ENCODE results near the gene SMARCC1.
"Not testable (repeated sequence)": the region's sequence is repeated elsewhere in the genome, so short reads cannot be mapped to it uniquely, and the experiment has no call there.

The SMARCC1 gene

DNA sequence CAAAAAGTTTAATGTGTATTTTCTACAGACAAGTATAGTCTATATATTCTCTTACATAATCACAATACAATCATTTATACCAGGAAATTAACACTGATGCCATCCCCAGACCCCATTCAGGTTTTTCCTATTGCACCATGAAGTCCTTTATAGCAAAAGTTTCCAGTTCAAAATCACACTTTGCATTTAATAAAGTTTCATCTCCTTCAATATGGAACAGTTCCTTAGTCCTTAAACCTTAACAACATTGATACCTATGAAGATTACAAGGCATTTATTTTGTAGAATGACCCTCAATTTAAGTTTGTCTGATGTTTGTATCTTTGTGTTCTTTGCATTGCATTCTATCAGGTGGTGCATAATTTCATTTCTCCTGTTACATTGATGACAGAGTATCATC is 2.0 kb upstream of the SMARCC1 start:
- no peaks in the 10 kb centered on the region for H3K27me3 Mint-ChIP-seq
- H3K27ac Mint-ChIP-seq = no peak overlapping the region
- DNase-seq (no peak), ATAC-seq (replicated peaks) (no peak)
- no peaks in the 10 kb centered on the region for H3K9me3 Mint-ChIP-seq
- peaks cover 1 to 7% of the 10 kb centered on the region in 2 donors for H3K36me3 Mint-ChIP-seq
- H3K4me1 Mint-ChIP-seq = peaks cover 7 to 14% of the 10 kb centered on the region in 2 donors
- no peak overlapping the region for H3K4me3 Mint-ChIP-seq

DNA sequence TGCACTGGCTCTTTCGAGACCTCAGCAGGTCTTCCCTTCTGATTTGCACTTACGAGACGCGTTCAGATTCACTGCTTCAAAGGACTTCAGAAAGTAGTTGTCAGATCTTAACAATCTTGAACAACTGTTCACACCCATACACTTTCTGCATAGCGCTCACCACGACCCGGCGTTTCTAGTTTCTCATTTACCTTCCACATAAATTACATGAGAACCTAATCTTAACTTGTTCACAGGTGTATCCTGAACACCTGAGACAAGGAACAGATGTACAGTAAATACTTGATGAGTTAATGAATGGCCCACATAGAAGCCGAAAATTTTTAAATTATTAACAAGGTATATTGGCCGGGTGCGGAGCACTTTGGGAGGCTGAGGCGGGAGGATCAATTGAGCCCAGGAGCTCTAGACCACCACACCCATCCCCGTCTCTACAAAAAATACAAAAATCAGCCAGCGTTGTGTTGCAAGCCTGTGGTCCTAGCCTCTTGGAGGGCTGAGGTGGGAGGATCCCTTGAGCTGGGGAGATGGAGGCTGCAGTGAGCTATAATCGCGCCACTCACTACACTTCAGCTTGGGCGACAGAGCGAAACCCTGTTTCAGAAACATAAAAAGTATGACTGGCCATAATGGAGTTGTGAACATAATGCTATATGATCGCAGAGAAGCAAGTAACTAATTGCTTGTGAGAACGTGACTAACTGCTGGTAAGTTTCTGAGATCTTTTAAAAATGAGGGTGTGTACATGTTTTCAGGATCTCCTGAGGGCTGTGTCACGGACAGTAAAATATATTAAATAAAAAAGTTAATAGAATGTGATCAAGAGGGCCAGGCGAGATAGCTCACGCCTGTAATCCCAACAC is 984 bp upstream of the SMARCC1 start:
- DNase-seq (no peak), ATAC-seq (replicated peaks) (no peak)
- Mint-ChIP-seq H3K4me3 (peak overlapping the region; percentile 87 to 99), H3K4me1 (peaks cover 7 to 14% of the 10 kb centered on the region in 2 donors), H3K9me3 (no peaks in the 10 kb centered on the region), H3K27me3 (no peaks in the 10 kb centered on the region), H3K36me3 (peaks cover 1 to 7% of the 10 kb centered on the region in 2 donors), H3K27ac (peak overlapping the region; percentile 100)

DNA sequence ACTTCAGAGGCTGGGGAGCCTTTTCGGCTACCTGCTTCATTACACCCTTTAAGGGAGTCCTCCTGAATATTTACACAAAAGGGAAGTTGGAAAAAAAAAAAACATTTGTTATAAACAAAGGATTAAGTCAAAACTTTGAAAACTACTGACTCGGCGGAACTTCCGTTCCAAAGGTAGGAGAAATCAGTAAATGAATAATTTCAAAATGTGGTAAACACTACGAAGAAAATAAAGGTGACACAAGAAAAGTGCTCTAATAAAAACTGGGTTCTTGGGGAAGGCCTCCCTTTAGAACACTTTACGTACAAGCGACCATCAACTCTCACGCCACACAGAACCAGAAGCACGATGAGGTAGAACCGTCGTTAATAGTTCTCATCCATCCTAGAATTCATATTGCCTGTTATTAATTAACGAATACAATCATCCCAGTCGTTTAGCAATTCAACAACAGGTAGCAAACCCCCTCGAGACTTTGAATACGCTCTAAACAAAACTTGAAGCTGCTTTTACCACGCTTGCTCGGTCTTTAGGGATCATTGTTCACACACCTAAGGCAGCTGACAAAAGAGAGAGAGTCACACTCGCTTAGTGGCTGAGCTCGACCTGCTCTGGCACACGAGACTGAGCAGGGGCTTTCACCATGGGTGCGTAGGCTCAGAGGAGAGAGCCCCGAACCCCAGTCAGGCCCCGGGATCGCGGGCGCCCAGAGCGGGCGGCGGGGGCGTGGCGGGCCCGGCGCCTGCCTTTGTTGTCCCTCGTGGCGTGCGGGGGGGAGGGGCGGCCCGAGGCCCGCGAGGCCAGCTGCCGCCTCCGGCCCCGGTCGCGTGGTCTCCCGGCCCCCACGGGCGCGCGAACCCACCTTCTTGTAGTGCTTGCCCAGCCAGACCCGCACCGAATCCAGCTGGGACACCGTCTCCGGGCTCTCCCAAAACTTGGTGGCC is 680 bp downstream of the SMARCC1 start:
- H3K36me3 Mint-ChIP-seq = peaks cover 1 to 9% of the 10 kb centered on the region in 2 donors

DNA sequence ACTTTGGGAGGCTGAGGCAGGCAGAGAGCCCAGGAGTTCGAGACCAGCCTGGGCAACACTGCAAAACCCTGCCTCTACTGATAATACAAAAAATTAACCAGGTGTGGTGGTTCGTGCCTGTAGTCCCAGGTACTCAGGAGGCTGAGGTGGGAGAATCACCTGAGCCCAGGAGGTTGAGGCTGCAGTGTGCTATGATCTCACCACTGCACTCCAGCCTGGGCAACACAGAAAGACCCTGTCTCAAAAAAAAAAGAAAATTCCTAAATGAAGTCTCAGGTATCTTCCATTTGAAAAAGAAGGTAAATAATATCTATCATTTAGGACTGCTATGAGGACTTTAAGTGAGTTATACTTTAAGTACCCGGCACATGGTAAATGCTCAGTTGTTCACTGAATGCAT is 2.9 kb downstream of the SMARCC1 start:
- Mint-ChIP-seq H3K4me1 (peaks cover 15 to 23% of the 10 kb centered on the region in 2 donors), H3K9me3 (no peaks in the 10 kb centered on the region), H3K27ac (no peak overlapping the region), H3K27me3 (no peaks in the 10 kb centered on the region), H3K4me3 (no peak overlapping the region), H3K36me3 (peaks cover 6 to 15% of the 10 kb centered on the region in 2 donors)
- DNase-seq (no peak), ATAC-seq (replicated peaks) (no peak)

More for the DNA sequence above, 680 bp downstream of the SMARCC1 start:
- DNase-seq (peak; percentile 51), ATAC-seq (replicated peaks) (peak; percentile 28 to 41)
- Mint-ChIP-seq H3K4me1 (peaks cover 14 to 16% of the 10 kb centered on the region in 2 donors), H3K9me3 (no peaks in the 10 kb centered on the region), H3K27me3 (no peaks in the 10 kb centered on the region), H3K27ac (peak overlapping the region; percentile 100), H3K4me3 (peak overlapping the region; percentile 87 to 99)

DNA sequence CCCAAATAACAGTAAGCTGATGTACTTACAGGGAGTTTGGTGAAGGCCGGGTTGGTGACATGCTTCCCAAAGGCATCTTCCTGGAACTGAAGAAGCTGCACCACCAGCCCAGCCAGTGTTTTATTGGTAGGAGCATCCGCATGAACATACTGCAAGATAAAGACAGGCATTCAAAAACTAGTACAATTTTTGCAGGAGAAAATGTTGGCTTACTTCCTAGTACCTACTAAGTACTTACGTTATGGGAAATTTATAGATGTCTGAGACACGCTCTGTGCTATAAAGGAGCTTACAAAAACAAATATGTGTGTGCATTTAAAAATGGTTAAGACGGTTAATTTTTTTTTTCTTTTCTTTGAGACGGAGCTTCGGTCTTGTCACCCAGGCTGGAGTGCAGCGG is 8.9 kb downstream of the SMARCC1 start:
- no peak for DNase-seq
- H3K4me1 Mint-ChIP-seq = peaks cover 5 to 16% of the 10 kb centered on the region in 2 donors
- H3K4me3 Mint-ChIP-seq = no peak overlapping the region
- H3K27me3 Mint-ChIP-seq = no peaks in the 10 kb centered on the region
- no peak overlapping the region for H3K27ac Mint-ChIP-seq
- H3K9me3 Mint-ChIP-seq = no peaks in the 10 kb centered on the region
- peaks cover 20 to 25% of the 10 kb centered on the region in 2 donors for H3K36me3 Mint-ChIP-seq
- no peak for ATAC-seq (replicated peaks)

DNA sequence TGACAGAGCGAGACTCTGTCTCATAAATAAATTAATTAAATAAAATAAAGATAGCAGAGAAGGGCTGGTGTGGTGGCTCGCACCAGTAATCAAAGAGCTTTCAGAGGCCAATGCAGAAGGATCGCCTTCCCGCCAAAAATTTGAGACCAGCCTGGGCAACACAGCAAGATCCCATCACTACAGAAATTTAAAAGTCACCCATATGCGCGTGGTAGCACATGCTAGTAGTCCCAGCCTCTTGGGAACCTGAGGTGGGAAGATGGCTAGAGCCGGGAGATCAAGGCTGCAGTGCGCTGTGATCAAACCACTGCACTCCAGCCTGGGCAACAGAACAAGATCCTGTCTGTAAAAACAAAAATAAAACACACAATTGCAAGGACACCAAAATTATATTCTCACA is 9.6 kb downstream of the SMARCC1 start:
- H3K27ac Mint-ChIP-seq = no peak overlapping the region
- H3K4me1 Mint-ChIP-seq = peaks cover 5 to 16% of the 10 kb centered on the region in 2 donors
- no peaks in the 10 kb centered on the region for H3K27me3 Mint-ChIP-seq
- ATAC-seq (replicated peaks) (no peak), DNase-seq (no peak)
- H3K4me3 Mint-ChIP-seq = no peak overlapping the region
- peaks cover 20 to 25% of the 10 kb centered on the region in 2 donors for H3K36me3 Mint-ChIP-seq
- H3K9me3 Mint-ChIP-seq = no peaks in the 10 kb centered on the region

DNA sequence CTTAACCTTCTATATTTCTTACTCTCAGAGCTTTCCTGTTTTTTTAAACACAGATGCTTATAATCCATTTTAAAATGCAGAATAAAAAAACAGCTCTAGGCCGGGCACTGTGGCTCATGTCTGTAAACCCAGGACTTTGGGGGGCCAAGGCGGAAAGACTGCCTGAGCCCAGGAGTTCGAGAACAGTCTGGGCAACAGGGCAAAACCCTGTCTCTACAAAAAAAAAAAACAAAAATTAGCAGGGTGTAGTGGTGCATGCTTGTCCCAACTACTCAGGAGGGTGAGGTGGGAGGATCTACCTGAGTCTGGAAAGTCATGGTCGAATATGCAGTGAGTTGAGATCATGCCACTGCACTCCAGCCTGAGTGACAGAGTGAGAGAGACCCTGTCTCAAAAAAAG is 15.5 kb downstream of the SMARCC1 start:
- DNase-seq (no peak), ATAC-seq (replicated peaks) (no peak)
- peak overlapping the region; percentile 14 for H3K27ac Mint-ChIP-seq
- peaks cover 8 to 19% of the 10 kb centered on the region in 2 donors for H3K4me1 Mint-ChIP-seq
- no peaks in the 10 kb centered on the region for H3K9me3 Mint-ChIP-seq
- no peaks in the 10 kb centered on the region for H3K27me3 Mint-ChIP-seq
- peaks cover 17 to 30% of the 10 kb centered on the region in 2 donors for H3K36me3 Mint-ChIP-seq
- H3K4me3 Mint-ChIP-seq = no peak overlapping the region

DNA sequence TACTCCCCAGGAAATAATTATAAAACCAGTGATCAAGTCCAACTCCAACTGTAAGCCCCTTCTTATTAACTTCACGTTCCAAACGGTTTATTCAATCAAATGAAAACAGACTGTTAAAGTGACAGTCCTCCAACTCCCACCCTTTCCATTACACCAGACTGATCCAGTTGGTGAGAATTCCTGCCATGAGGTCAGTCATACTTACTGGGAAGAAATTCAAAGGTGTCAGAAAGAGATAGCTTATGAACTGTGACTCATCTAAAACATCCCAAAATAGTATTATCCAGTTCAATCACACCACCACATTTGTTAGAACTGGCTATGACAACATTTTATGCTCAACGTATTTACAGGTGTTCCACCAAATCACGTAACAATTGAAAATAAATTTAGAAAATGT is 19.5 kb downstream of the SMARCC1 start:
- Mint-ChIP-seq H3K27me3 (no peaks in the 10 kb centered on the region), H3K9me3 (no peaks in the 10 kb centered on the region), H3K4me3 (no peak overlapping the region), H3K4me1 (peaks cover 8 to 19% of the 10 kb centered on the region in 2 donors), H3K27ac (peak overlapping the region; percentile 78), H3K36me3 (peaks cover 19 to 27% of the 10 kb centered on the region in 2 donors)
- ATAC-seq (replicated peaks) = no peak
- no peak for DNase-seq

DNA sequence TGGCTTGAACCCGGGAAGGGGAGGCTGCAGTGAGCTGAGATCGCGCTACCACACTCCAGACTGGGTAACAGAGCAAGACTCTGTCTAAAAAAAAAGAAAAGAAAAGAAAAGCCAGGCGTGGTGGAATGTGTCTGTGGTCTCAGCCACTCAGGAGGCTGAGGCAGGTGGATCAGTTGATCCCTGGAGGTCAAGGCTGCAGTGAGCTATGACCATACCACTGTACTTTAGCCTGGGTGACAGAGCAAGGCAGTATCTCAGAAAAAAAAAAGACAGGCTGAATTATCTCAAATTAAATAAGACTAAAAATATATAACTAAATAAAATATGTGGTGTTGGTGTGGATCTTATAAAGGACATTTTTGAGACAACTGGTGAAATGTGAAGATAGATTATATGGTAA is 20.6 kb downstream of the SMARCC1 start:
- Mint-ChIP-seq H3K4me1 (peaks cover 8 to 24% of the 10 kb centered on the region in 2 donors), H3K27ac (no peak overlapping the region), H3K4me3 (no peak overlapping the region), H3K36me3 (peaks cover 30 to 35% of the 10 kb centered on the region in 2 donors), H3K27me3 (no peaks in the 10 kb centered on the region), H3K9me3 (no peaks in the 10 kb centered on the region)
- ATAC-seq (replicated peaks) (no peak), DNase-seq (no peak)

DNA sequence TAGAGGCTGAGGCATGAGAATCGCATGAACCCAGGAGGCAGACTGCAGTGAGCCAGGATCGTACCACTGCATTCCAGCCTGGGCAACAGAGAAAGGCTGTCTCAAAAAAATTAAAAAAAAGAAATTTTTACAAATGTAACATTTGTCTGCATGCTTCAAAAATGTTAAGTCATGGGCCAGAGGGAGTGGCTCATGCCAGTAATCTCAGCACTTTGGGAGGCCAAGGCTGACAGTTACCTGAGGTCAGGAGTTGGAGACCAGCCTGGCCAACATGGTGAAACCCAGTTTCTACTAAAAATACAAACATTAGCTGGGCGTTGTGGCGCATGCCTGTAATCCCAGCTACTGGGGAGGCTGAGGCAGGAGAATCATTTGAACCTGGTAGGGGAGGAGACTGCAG is 21.5 kb downstream of the SMARCC1 start:
- H3K9me3 Mint-ChIP-seq = not testable (repeated sequence)
- peak overlapping the region; percentile 9 for H3K27ac Mint-ChIP-seq

DNA sequence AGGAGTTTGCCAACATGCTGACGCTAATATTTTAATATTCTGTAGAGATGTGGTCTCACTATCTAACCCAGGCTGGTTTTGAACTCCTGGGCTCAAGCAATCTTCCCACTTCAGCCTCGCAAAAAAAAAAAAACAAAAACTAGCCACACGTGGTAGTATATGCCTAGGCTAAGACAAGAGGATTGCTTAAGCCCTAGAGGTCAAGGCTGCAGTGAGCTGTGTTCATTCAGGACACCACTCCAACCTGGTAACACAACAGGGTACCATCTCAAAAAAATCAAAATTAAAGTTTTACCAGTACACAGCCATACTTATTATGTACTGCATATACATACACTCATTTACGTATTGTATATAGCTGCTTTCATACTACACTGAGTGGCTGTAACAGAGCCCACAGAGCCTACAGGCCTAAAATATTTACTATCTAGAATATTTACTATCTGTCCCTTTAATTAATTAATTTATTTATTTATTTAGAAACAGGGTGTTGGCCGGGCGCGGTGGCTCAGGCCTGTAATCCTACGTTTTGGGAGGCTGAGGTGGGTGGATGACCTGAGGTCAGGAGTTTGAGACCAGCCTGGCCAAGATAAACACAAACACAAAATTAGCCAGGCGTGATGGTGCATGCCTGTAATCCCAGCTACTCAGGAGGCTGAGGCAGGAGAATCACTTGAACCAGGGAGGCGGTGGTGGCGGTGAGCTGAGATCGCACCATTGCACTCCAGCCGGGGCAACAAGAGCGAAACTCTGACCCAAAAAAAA is 23.2 kb downstream of the SMARCC1 start:
- no peaks in the 10 kb centered on the region for H3K27me3 Mint-ChIP-seq
- no peak overlapping the region for H3K4me3 Mint-ChIP-seq
- no peaks in the 10 kb centered on the region for H3K9me3 Mint-ChIP-seq
- peaks cover 26 to 27% of the 10 kb centered on the region in 2 donors for H3K36me3 Mint-ChIP-seq
- H3K27ac Mint-ChIP-seq = peak overlapping the region; percentile 56
- ATAC-seq (replicated peaks) (no peak), DNase-seq (no peak)
- H3K4me1 Mint-ChIP-seq = peaks cover 10 to 21% of the 10 kb centered on the region in 2 donors

More for the DNA sequence above, 21.5 kb downstream of the SMARCC1 start:
- not testable (repeated sequence) for ATAC-seq (replicated peaks); DNase-seq; H3K4me3 Mint-ChIP-seq; H3K27me3 Mint-ChIP-seq
- Mint-ChIP-seq H3K36me3 (peaks cover 28 to 33% of the 10 kb centered on the region in 2 donors), H3K4me1 (peaks cover 8 to 20% of the 10 kb centered on the region in 2 donors)

DNA sequence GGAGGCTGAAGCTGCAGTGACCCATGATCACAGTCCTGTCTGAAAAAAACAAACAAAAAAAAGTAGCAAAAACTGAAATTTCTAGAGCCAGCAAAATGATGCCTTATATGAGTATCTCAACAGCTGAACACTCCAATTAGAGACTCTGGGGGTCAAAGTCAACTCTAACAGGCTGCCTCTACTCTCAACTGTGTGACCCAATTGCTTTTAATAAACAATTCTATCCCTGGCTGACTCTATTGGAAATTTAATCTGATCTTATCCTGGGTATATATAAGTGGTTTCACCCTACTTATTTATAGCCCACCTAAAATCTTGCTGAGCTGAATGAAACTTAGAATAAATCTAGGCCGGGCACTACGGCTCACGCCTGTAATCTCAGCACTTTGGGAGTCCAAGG is 29.0 kb downstream of the SMARCC1 start:
- Mint-ChIP-seq H3K36me3 (peaks cover 22 to 30% of the 10 kb centered on the region in 2 donors), H3K9me3 (no peaks in the 10 kb centered on the region), H3K27ac (peak overlapping the region; percentile 31), H3K4me3 (no peak overlapping the region), H3K27me3 (no peaks in the 10 kb centered on the region), H3K4me1 (peaks cover 6 to 11% of the 10 kb centered on the region in 2 donors)
- ATAC-seq (replicated peaks) (no peak), DNase-seq (no peak)

DNA sequence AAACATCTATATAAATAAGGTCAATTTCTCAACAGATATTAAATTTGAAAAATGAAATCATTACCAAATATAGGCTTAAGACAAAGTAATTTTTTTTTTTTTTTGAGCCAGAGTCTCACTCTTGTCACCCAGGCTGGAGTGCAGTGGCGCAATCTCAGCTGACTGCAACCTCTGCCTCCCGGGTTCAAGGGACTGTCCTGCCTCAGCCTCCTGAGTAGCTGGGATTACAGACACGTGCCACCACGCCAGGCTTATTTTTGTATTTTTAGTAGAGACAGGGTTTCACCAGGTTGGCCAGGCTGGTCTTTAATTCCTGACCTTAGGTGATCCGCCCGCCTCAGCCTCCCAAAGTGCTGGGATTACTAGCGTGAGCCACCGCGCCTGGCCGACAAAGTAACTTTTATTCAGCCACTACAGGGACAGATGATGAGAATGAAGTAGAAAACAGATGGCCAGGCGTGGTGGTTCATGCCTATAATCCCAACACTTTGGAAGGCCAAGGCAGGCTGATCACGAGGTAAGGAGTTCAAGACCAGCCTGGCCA is 30.8 kb downstream of the SMARCC1 start:
- not testable (repeated sequence) for H3K27ac Mint-ChIP-seq; H3K9me3 Mint-ChIP-seq; H3K4me3 Mint-ChIP-seq; H3K27me3 Mint-ChIP-seq; ATAC-seq (replicated peaks); DNase-seq; H3K4me1 Mint-ChIP-seq
- H3K36me3 Mint-ChIP-seq = peaks cover 10 to 22% of the 10 kb centered on the region in 2 donors
